Measurements from ENCODE around the gene ATP5PO. TPM values are rescaled to one million over a fixed set of nuclear protein-coding genes. Genes with fewer than 3 reads are reported as not detected.
A peak's percentile ranks its signal among the peaks of the same experiment; 100 is the strongest.

ATP5PO gene
- total RNA-seq, 1 donor from 2014 or later, result 309 TPM

DNA sequence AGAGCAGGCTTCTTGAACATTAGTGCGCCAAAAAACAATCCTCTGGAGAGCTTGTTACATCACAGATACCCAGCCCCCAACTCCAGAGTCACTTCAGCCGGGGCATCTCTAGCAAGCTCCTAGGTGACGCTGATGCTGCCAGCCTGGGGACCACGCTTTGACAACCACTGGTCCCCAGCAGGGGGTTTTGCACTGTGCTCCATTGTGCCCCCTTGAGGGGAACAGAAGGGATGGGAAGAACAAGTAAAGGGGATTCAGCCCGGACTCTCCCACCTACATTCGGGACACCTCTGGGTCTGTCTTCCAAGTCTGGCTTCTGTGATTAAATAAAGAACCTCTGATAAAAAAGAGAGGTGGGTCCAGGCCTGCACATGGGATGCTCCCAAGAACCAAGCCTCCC is 60.4 kb downstream of the ATP5PO start:
- Histone ChIP-seq H3K4me3 (no peak overlapping the region), H3K79me2 (ENCODE audit: low read depth) (no peaks in the 10 kb centered on the region), H3K4me1 (peaks cover 14% of the 10 kb centered on the region), H3K9ac (no peak overlapping the region), H3K9me3 (ENCODE audit: low read depth) (no peaks in the 10 kb centered on the region), H2AFZ (replicated peaks) (no peak overlapping the region), H4K20me1 (ENCODE audit: low read depth) (no peaks in the 10 kb centered on the region), H3K27me3 (no peaks in the 10 kb centered on the region), H3K27ac (no peak overlapping the region), H3F3A (ENCODE audit: low read depth) (no peaks in the 10 kb centered on the region), H3K4me2 (no peak overlapping the region), H3K36me3 (no peaks in the 10 kb centered on the region)
- Mint-ChIP-seq H3K4me3 (no peak overlapping the region), H3K27ac (no peak overlapping the region), H3K36me3 (peaks cover 2% of the 10 kb centered on the region), H3K27me3 (ENCODE audit: insufficient read depth, low read depth) (peaks cover 4% of the 10 kb centered on the region), H3K4me1 (peaks cover 17% of the 10 kb centered on the region), H3K9me3 (no peaks in the 10 kb centered on the region)
- TF ChIP-seq EZH2 (IDR thresholded peaks at IDR 0.05), result no peak
- no peak for TF ChIP-seq EZH2phosphoT487 (IDR thresholded peaks at IDR 0.05)
- TF ChIP-seq, protein P1, sequence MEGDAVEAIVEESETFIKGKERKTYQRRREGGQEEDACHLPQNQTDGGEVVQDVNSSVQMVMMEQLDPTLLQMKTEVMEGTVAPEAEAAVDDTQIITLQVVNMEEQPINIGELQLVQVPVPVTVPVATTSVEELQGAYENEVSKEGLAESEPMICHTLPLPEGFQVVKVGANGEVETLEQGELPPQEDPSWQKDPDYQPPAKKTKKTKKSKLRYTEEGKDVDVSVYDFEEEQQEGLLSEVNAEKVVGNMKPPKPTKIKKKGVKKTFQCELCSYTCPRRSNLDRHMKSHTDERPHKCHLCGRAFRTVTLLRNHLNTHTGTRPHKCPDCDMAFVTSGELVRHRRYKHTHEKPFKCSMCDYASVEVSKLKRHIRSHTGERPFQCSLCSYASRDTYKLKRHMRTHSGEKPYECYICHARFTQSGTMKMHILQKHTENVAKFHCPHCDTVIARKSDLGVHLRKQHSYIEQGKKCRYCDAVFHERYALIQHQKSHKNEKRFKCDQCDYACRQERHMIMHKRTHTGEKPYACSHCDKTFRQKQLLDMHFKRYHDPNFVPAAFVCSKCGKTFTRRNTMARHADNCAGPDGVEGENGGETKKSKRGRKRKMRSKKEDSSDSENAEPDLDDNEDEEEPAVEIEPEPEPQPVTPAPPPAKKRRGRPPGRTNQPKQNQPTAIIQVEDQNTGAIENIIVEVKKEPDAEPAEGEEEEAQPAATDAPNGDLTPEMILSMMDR (IDR thresholded peaks at IDR 0.05), result no peak
- no peak for DNase-seq (ENCODE audit: low spot score)

DNA sequence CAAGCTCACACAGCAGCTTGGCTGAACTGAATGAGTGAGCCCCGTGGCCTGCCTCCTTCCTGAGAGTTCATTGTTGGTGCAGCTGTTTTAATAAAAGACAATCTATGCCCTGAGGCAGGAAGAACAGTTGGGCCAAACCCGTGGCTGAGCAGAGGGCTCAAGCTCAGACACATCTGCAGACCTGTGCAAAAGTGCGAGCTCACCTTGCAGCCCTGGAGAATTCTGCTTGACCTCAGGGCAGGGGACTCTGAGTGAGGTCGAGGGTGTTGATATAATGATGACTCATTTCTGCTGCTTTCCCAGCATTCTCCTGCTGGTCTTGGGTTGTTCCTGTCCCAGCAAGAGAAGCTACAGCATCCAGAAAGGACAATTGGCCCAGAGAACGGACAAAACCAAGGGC is 61.0 kb downstream of the ATP5PO start:
- H3K36me3 ChIP-seq, result no peaks in the 10 kb centered on the region
- Mint-ChIP-seq H3K4me1 (peaks cover 17% of the 10 kb centered on the region), H3K4me3 (no peak overlapping the region), H3K9me3 (no peaks in the 10 kb centered on the region), H3K36me3 (peaks cover 2% of the 10 kb centered on the region), H3K27ac (peak overlapping the region; percentile 21), H3K27me3 (ENCODE audit: insufficient read depth, low read depth) (peaks cover 4% of the 10 kb centered on the region)
- no peaks in the 10 kb centered on the region for H3K27me3 ChIP-seq
- no peak overlapping the region for H3K4me3 ChIP-seq
- H4K20me1 ChIP-seq (ENCODE audit: low read depth), result no peaks in the 10 kb centered on the region
- peaks cover 14% of the 10 kb centered on the region for H3K4me1 ChIP-seq
- H3K9ac ChIP-seq, result no peak overlapping the region
- no peaks in the 10 kb centered on the region for H3F3A ChIP-seq (ENCODE audit: low read depth)
- DNase-seq (ENCODE audit: low spot score), result no peak
- no peak overlapping the region for H2AFZ ChIP-seq (replicated peaks)
- no peak overlapping the region for H3K27ac ChIP-seq
- H3K4me2 ChIP-seq, result no peak overlapping the region
- H3K9me3 ChIP-seq (ENCODE audit: low read depth), result no peaks in the 10 kb centered on the region
- TF ChIP-seq EZH2 (IDR thresholded peaks at IDR 0.05) (no peak), EZH2phosphoT487 (IDR thresholded peaks at IDR 0.05) (no peak)
- TF ChIP-seq, protein P1 (IDR thresholded peaks at IDR 0.05), result no peak
- H3K79me2 ChIP-seq (ENCODE audit: low read depth), result no peaks in the 10 kb centered on the region

Other genes starting within 250 kb of the ATP5PO start
- gene MRPS6, start 157.8 kb upstream of the ATP5PO start, total RNA-seq (ENCODE audit: low replicate concordance), result 67.5 and 108 TPM in 2 replicates
- gene SLC5A3, start 157.8 kb upstream of the ATP5PO start, total RNA-seq (ENCODE audit: low replicate concordance), result 31.8 and 44.3 TPM in 2 replicates

All from neural progenitor cell (in vitro differentiated cells).